Endothelial cell (in vitro differentiated cells): ENCODE data around the gene ECE2. TPM values are rescaled to one million over a fixed set of nuclear protein-coding genes. Genes with fewer than 3 reads are reported as not detected.

Experiments
- DNase-seq: peaks from one replicate; pipeline ENCODE4 v3.0.0; 2021; ENCODE audit warnings: low spot score
- H3K27ac Mint-ChIP-seq: one replicate; pipeline ENCODE4 v1.8.0; 2021; ENCODE audit warnings: mixed read lengths, inconsistent platforms; ENCODE audit not compliant: unreplicated experiment
- H3K27me3 Mint-ChIP-seq: one replicate; pipeline ENCODE4 v1.8.0; 2021; ENCODE audit warnings: mild to moderate bottlenecking, moderate library complexity, mixed read lengths, inconsistent platforms; ENCODE audit not compliant: unreplicated experiment
- H3K36me3 Mint-ChIP-seq: one replicate; pipeline ENCODE4 v1.8.0; 2021; ENCODE audit warnings: mild to moderate bottlenecking, low read depth, mixed read lengths, inconsistent platforms; ENCODE audit not compliant: unreplicated experiment
- H3K4me1 Mint-ChIP-seq: one replicate; pipeline ENCODE4 v1.8.0; 2021; ENCODE audit warnings: mild to moderate bottlenecking, mixed read lengths, inconsistent platforms; ENCODE audit not compliant: unreplicated experiment
- H3K4me3 Mint-ChIP-seq: one replicate; pipeline ENCODE4 v1.8.0; 2021; ENCODE audit warnings: mild to moderate bottlenecking, mixed read lengths, inconsistent platforms; ENCODE audit not compliant: unreplicated experiment
- H3K9me3 Mint-ChIP-seq: one replicate; pipeline ENCODE4 v1.8.0; 2021; ENCODE audit warnings: mixed read lengths, inconsistent platforms; ENCODE audit not compliant: unreplicated experiment
- total RNA-seq: library from RNA; stranded (reverse); fragmentation: NEBNext Ultra II Directional; extraction: Animal tissue kit (Norgen Biotek cat#: 25700); gene quantifications from one replicate; pipeline ENCODE4 v1.2.1, GENCODE V29; 2021; ENCODE audit not compliant: unreplicated experiment
- TF ChIP-seq, protein P1 (sequence below): fragments of 200-600 bp; sonication (generic); IDR thresholded peaks from one replicate; pipeline ENCODE4 v1.5.0; 2021; ENCODE audit warnings: antibody characterized with exemption; ENCODE audit not compliant: unreplicated experiment

Gene ECE2
- total RNA-seq, 1 donor from 2014 or later: not detected

DNA sequence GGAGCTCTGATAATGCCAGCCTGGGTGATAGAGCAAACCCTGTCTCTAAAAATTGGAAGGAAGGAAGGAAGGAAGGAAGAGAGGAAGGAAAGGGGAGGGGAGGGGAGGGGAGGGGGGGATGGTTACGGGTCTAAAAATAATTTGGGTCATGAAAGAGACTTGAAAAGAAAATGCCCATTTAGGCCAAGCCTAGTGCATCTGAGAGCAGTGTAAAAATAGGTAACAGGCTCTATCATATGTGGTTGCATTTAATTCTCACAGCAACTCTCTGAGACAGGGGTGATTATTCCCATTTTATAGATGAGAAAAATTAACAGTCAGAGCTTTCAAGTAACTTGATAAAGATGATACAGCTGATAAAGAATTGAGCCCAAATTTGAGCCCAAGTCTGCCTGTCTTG, 3.6 kb upstream of the ECE2 start:
- no peak overlapping the region for H3K4me3 Mint-ChIP-seq
- TF ChIP-seq, protein P1, sequence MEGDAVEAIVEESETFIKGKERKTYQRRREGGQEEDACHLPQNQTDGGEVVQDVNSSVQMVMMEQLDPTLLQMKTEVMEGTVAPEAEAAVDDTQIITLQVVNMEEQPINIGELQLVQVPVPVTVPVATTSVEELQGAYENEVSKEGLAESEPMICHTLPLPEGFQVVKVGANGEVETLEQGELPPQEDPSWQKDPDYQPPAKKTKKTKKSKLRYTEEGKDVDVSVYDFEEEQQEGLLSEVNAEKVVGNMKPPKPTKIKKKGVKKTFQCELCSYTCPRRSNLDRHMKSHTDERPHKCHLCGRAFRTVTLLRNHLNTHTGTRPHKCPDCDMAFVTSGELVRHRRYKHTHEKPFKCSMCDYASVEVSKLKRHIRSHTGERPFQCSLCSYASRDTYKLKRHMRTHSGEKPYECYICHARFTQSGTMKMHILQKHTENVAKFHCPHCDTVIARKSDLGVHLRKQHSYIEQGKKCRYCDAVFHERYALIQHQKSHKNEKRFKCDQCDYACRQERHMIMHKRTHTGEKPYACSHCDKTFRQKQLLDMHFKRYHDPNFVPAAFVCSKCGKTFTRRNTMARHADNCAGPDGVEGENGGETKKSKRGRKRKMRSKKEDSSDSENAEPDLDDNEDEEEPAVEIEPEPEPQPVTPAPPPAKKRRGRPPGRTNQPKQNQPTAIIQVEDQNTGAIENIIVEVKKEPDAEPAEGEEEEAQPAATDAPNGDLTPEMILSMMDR: no peak
- H3K4me1 Mint-ChIP-seq: peaks cover 6% of the 10 kb centered on the region
- H3K27me3 Mint-ChIP-seq: peaks cover 16% of the 10 kb centered on the region
- no peaks in the 10 kb centered on the region for H3K36me3 Mint-ChIP-seq
- H3K9me3 Mint-ChIP-seq: no peaks in the 10 kb centered on the region
- DNase-seq: no peak
- H3K27ac Mint-ChIP-seq: no peak overlapping the region

DNA sequence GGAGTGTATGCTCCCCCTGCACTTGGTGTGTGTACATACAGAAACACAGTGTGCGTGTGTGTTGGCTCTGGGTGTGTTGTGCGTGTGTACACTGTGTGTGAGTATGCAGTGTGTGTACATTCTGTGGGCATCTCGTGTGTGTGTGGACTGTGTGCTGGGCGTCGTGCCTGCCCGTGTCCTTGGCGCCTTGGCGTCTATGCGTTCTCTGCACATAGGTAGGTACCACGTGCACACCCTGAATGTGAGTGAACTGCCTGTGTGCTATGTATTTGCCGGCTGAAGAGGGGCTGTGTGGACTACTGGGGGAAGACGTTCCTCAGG, 481 bp upstream of the ECE2 start:
- H3K36me3 Mint-ChIP-seq: no peaks in the 10 kb centered on the region
- peaks cover 9% of the 10 kb centered on the region for H3K4me1 Mint-ChIP-seq
- no peak for DNase-seq
- H3K9me3 Mint-ChIP-seq: no peaks in the 10 kb centered on the region
- no peak overlapping the region for H3K27ac Mint-ChIP-seq
- peak overlapping the region; percentile 60 for H3K4me3 Mint-ChIP-seq
- TF ChIP-seq, protein P1: no peak
- H3K27me3 Mint-ChIP-seq: peaks cover 20% of the 10 kb centered on the region

DNA sequence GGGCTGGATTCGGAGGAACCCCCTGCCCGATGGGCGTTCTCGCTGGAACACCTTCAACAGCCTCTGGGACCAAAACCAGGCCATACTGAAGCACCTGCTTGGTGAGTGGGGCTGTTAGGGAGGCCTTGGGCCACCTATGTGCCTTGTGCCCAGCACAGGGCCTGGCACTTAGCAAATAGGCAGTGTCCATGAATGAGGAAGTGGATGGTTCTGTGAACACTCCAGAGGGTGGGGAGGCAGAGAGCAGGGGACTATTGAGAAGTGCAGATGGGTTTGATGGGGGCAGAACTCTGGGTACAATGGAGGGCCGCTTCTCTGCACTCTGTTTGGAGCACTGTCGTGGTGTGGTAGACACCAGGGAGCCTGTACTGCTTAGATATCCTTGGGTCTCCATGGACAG, 1.5 kb downstream of the ECE2 start:
- peaks cover 33% of the 10 kb centered on the region for H3K27me3 Mint-ChIP-seq
- H3K36me3 Mint-ChIP-seq: no peaks in the 10 kb centered on the region
- no peak overlapping the region for H3K4me3 Mint-ChIP-seq
- no peak for DNase-seq
- no peak overlapping the region for H3K27ac Mint-ChIP-seq
- TF ChIP-seq, protein P1: no peak
- no peaks in the 10 kb centered on the region for H3K9me3 Mint-ChIP-seq
- H3K4me1 Mint-ChIP-seq: peaks cover 9% of the 10 kb centered on the region

DNA sequence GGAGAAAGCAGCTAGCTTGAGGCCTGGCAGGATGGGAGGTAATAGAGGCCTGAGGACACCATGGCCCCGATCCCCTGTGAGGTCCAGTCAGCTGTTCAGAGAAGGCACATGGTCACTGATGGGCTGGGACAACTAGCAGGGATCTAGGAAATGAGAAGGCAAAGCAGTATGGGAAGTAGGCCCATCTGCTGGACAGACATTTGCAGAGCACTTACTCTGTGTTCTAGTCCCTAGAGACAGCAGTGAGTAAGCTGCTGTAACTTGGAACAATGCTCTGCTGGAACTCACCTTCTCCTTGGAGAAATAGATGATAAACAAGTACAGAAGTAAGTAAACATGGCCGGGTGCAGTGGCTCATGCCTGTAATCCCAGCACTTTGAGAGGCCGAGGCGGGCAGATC, 7.1 kb downstream of the ECE2 start:
- H3K36me3 Mint-ChIP-seq: no peaks in the 10 kb centered on the region
- DNase-seq: no peak
- no peaks in the 10 kb centered on the region for H3K9me3 Mint-ChIP-seq
- H3K27ac Mint-ChIP-seq: no peak overlapping the region
- H3K27me3 Mint-ChIP-seq: peaks cover 22% of the 10 kb centered on the region
- H3K4me1 Mint-ChIP-seq: peaks cover 2% of the 10 kb centered on the region
- H3K4me3 Mint-ChIP-seq: peak overlapping the region; percentile 19
- TF ChIP-seq, protein P1: no peak

DNA sequence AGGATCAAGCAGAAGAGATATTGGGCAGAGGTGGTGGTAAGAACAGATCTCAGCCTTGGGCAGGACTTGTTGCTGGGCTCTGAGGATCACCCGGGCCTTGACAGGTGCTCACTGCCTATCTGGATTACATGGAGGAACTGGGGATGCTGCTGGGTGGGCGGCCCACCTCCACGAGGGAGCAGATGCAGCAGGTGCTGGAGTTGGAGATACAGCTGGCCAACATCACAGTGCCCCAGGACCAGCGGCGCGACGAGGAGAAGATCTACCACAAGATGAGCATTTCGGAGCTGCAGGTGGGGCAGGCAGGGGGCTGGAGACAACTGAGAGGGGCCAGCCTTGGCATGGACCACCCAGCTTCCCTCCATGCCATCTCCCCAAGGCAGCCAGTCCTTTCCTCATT, 7.9 kb downstream of the ECE2 start:
- peaks cover 22% of the 10 kb centered on the region for H3K27me3 Mint-ChIP-seq
- no peaks in the 10 kb centered on the region for H3K36me3 Mint-ChIP-seq
- no peak overlapping the region for H3K27ac Mint-ChIP-seq
- TF ChIP-seq, protein P1: no peak
- no peaks in the 10 kb centered on the region for H3K9me3 Mint-ChIP-seq
- peaks cover under 1% of the 10 kb centered on the region for H3K4me1 Mint-ChIP-seq
- no peak overlapping the region for H3K4me3 Mint-ChIP-seq
- DNase-seq: no peak
